Gastroesophageal sphincter (tissue), 4 donors: Measurements from ENCODE around the gene FBXL12. TPM values are rescaled to one million over a fixed set of nuclear protein-coding genes. Genes with fewer than 3 reads are reported as not detected.

ENCODE experiments used
- ATAC-seq: fragments of 150-250 bp; one replicate; pipeline ENCODE4 v1.9.1; 2016; ENCODE audit warnings: mild to moderate bottlenecking, moderate library complexity
- H3K27ac ChIP-seq, 4 donors: fragments of 200-600 bp; sonication (generic) in 3 of 4; 1 replicate in 3 of 4; 2 replicates in 1 of 4; pipeline ENCODE4 v1.5.1; 2016 to 2019
- H3K27me3 ChIP-seq: fragments of 200-600 bp; sonication (generic); one replicate; pipeline ENCODE4 v1.5.1; 2019
- H3K36me3 ChIP-seq, 2 donors: fragments of 200-600 bp; sonication (generic); one replicate each; pipeline ENCODE4 v1.5.1; 2019; ENCODE audit warnings: control low read depth in 1 of 2
- H3K4me1 ChIP-seq, 3 donors: fragments of 200-600 bp; sonication (generic); 1 replicate in 2 of 3; 2 replicates in 1 of 3; pipeline ENCODE4 v1.5.1; 2016 to 2019; ENCODE audit warnings: control low read depth in 2 of 3
- H3K4me3 ChIP-seq, 2 donors: fragments of 200-600 bp; sonication (generic); one replicate each; pipeline ENCODE4 v1.5.1; 2019; ENCODE audit warnings: mild to moderate bottlenecking in 1 of 2, moderate library complexity in 1 of 2
- H3K9me3 ChIP-seq, 3 donors: fragments of 200-600 bp; sonication (generic); one replicate each; pipeline ENCODE4 v1.5.1; 2017 to 2019; ENCODE audit warnings: control low read depth in 2 of 3
- CTCF ChIP-seq, 4 experiments: fragments of 200-600 bp in 2 of 4; fragments of 450-650 bp in 2 of 4; sonication (generic) in 1 of 4; IDR thresholded peaks; one replicate each; pipeline ENCODE4 v1.5.1; 2017 to 2019; ENCODE audit warnings: antibody characterized with exemption in 4 of 4, mild to moderate bottlenecking in 2 of 4, moderate library complexity in 2 of 4
- EP300 ChIP-seq: sonication (generic); formaldehyde crosslinking; IDR thresholded peaks from one replicate; pipeline ENCODE4 v1.6.1; 2017; ENCODE audit warnings: antibody characterized with exemption, mild to moderate bottlenecking
- POLR2A ChIP-seq, 2 donors: fragments of 450-650 bp; IDR thresholded peaks; one replicate each; pipeline ENCODE4 v1.6.1; 2017; ENCODE audit warnings: antibody characterized with exemption in 2 of 2, mild to moderate bottlenecking in 2 of 2, moderate library complexity in 1 of 2
- POLR2AphosphoS5 ChIP-seq: sonication (generic); formaldehyde crosslinking; IDR thresholded peaks from one replicate; pipeline ENCODE4 v1.6.1; 2017; ENCODE audit warnings: antibody characterized with exemption
- WGBS, 2 donors: methylation state at CpG; one replicate each; pipeline ENCODE4 v1.1.5; 2018; ENCODE audit warnings: low coverage in 1 of 2; 5-methylcytosine and 5-hydroxymethylcytosine counted together
- total RNA-seq, 4 donors: library from RNA; depleted of rRNA; stranded (reverse); fragments of >200 nt; gene quantifications; one replicate each; pipeline ENCODE4 v1.1.0, GENCODE V29; 2016

Gene FBXL12
- total RNA-seq, 4 donors from 2014 or later = 17.2 to 27.1 (median 24.0) TPM

- Histone ChIP-seq H3K4me1 (no peaks in the 10 kb centered on the region), H3K4me3 (no peak overlapping the region), H3K36me3 (peaks cover 0 to 25% of the 10 kb centered on the region in 2 donors), H3K9me3 (no peaks in the 10 kb centered on the region), H3K27ac (no peak overlapping the region), H3K27me3 (no peaks in the 10 kb centered on the region)
- no peak for ATAC-seq
- WGBS, 2 donors = no CpG with 5 or more reads among the region's 9 CpGs
- TF ChIP-seq EP300 = no peak
- no peak for TF ChIP-seq POLR2A (IDR thresholded peaks at IDR 0.05)
- TF ChIP-seq POLR2AphosphoS5 = no peak
- no peak for TF ChIP-seq CTCF (IDR thresholded peaks at IDR 0.05)
Measured at GRCh38 chr19:9856609-9857008, 37.7 kb upstream of the FBXL12 start.

- peaks cover 0 to 5% (median 0%) of the 10 kb centered on the region in 3 donors for H3K4me1 ChIP-seq
- H3K4me3 ChIP-seq = no peak overlapping the region
- H3K9me3 ChIP-seq = no peaks in the 10 kb centered on the region
- TF ChIP-seq EP300 (no peak), POLR2AphosphoS5 (no peak), POLR2A (IDR thresholded peaks at IDR 0.05) (no peak)
- no peaks in the 10 kb centered on the region for H3K27me3 ChIP-seq
- H3K27ac ChIP-seq = no peak overlapping the region
- 97 to 98% methylated on average over 5 to 8 of the region's 38 CpGs for whole genome bisulfite sequencing, 2 donors
- H3K36me3 ChIP-seq = peaks cover 0 to 46% of the 10 kb centered on the region in 2 donors
- ATAC-seq = no peak
Measured at GRCh38 chr19:9854282-9854846, 35.5 kb upstream of the FBXL12 start.

- H3K27me3 ChIP-seq = no peaks in the 10 kb centered on the region
- H3K4me3 ChIP-seq = no peak overlapping the region
- TF ChIP-seq CTCF (IDR thresholded peaks at IDR 0.05) = no peak
- no peak for TF ChIP-seq POLR2A (IDR thresholded peaks at IDR 0.05)
- no peak for TF ChIP-seq POLR2AphosphoS5
- TF ChIP-seq EP300 = no peak
- peaks cover 0 to 74% of the 10 kb centered on the region in 2 donors for H3K36me3 ChIP-seq
- H3K9me3 ChIP-seq = no peaks in the 10 kb centered on the region
- H3K4me1 ChIP-seq = peaks cover 0 to 18% (median 0%) of the 10 kb centered on the region in 3 donors
- WGBS, 2 donors = 55 to 80% methylated on average over 1 to 5 of the region's 19 CpGs
- ATAC-seq = no peak
- no peak overlapping the region for H3K27ac ChIP-seq
Measured at GRCh38 chr19:9850235-9850959, 31.5 kb upstream of the FBXL12 start.

GRCh38 chr19:9849791-9850190 is 30.9 kb upstream of the FBXL12 start:
- 40% methylated on average over 1 of the region's 7 CpGs; no CpG with 5 or more reads in 1 of the 2 donors for WGBS, 2 donors
- Histone ChIP-seq H3K4me3 (no peak overlapping the region), H3K36me3 (peaks cover 0 to 80% of the 10 kb centered on the region in 2 donors), H3K9me3 (no peaks in the 10 kb centered on the region), H3K27ac (no peak overlapping the region), H3K4me1 (peaks cover 0 to 18% (median 0%) of the 10 kb centered on the region in 3 donors), H3K27me3 (no peaks in the 10 kb centered on the region)
- no peak for ATAC-seq
- TF ChIP-seq POLR2AphosphoS5 (no peak), EP300 (no peak), CTCF (IDR thresholded peaks at IDR 0.05) (no peak), POLR2A (IDR thresholded peaks at IDR 0.05) (no peak)

GRCh38 chr19:9848762-9849161 is 29.9 kb upstream of the FBXL12 start:
- Histone ChIP-seq H3K9me3 (peaks cover 0 to 5% (median 0%) of the 10 kb centered on the region in 3 donors), H3K4me1 (peaks cover 0 to 18% (median 0%) of the 10 kb centered on the region in 3 donors), H3K36me3 (peaks cover 0 to 82% of the 10 kb centered on the region in 2 donors), H3K4me3 (no peak overlapping the region), H3K27me3 (no peaks in the 10 kb centered on the region), H3K27ac (no peak overlapping the region)
- TF ChIP-seq POLR2AphosphoS5 (no peak), EP300 (no peak), POLR2A (IDR thresholded peaks at IDR 0.05) (no peak), CTCF (IDR thresholded peaks at IDR 0.05) (no peak)
- 75 to 87% methylated on average over 3 to 4 of the region's 23 CpGs for WGBS, 2 donors
- ATAC-seq = no peak
